T follicular helper cell (primary cell): ENCODE results near the gene SLC30A3.
"Not testable (repeated sequence)": the region's sequence is repeated elsewhere in the genome, so short reads cannot be mapped to it uniquely, and the experiment has no call there.

Experiments
- DNase-seq: peaks from one replicate; pipeline ENCODE4 v3.0.0-alpha.2; 2020; ENCODE audit warnings: low read depth

SLC30A3 gene

GRCh38 chr2:27284996-27285395 is 22.1 kb upstream of the SLC30A3 start:
- no peak for DNase-seq

DNA sequence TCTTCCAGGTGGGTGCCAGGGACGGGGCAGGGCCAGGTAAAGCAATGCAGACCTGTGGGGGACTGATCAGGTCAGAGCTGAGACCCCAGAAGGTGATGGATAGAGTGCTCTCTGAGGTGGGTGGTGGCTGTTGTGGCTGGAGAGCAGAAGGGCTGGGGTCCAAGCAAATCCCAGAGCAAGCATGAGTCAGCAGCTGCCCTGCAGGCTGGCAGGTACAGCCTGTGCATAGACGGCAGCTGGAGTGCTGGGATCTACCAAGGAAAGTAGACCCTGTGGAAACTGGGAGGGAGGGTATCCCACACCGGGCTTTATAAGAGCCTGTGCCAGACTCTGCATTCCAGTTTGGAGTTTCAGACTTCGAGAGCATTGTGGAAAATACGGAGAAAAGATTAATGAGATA is 20.0 kb upstream of the SLC30A3 start:
- DNase-seq, result no peak

GRCh38 chr2:27281855-27282559 is 19.2 kb upstream of the SLC30A3 start, which contains the start of gene TRIM54:
Gene TRIM54 (plus strand): TSS chr2:27282429. CDS start chr2:27282732, 303 bp downstream.
- DNase-seq, result no peak

GRCh38 chr2:27281442-27281841 is 18.6 kb upstream of the SLC30A3 start:
- DNase-seq, result no peak

DNA sequence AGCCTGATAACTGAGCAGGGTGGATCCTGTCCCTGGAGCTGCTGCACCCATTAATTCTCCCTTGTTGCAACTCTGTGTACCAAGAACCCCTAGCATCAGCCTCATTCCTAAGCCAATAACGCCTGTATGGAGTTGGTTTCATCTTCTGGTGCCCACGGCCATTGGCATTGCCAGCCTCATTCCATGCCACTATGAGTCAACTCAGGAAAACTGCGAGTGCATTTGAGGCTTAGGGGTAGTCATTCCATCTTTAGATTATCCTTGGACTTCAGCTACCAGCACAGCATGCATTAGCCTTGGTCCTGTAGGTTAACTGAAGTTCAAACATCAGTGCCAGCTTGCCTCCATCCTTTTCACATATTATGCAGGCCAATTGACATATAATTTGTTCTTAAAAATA is 18.0 kb upstream of the SLC30A3 start:
- no peak for DNase-seq

DNA sequence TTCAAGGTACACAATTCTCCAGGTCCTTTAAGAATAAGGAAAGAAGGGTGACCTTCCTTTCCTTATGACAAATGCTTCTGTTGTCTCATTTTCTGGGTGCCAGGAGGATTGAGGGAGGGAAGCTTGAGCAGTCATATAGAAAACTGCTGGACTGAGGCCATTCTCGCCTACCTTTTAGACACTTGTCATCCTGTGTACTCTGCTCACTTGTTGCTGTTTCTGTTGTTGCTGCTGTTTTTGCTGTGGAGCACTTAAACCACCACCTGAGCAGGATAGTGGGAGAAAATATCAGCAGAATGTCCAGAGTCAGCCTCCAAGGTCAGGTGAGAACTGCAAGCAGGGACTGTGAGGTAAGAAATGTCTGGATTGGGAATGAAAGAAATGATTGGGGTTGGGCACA is 15.2 kb upstream of the SLC30A3 start:
- no peak for DNase-seq

DNA sequence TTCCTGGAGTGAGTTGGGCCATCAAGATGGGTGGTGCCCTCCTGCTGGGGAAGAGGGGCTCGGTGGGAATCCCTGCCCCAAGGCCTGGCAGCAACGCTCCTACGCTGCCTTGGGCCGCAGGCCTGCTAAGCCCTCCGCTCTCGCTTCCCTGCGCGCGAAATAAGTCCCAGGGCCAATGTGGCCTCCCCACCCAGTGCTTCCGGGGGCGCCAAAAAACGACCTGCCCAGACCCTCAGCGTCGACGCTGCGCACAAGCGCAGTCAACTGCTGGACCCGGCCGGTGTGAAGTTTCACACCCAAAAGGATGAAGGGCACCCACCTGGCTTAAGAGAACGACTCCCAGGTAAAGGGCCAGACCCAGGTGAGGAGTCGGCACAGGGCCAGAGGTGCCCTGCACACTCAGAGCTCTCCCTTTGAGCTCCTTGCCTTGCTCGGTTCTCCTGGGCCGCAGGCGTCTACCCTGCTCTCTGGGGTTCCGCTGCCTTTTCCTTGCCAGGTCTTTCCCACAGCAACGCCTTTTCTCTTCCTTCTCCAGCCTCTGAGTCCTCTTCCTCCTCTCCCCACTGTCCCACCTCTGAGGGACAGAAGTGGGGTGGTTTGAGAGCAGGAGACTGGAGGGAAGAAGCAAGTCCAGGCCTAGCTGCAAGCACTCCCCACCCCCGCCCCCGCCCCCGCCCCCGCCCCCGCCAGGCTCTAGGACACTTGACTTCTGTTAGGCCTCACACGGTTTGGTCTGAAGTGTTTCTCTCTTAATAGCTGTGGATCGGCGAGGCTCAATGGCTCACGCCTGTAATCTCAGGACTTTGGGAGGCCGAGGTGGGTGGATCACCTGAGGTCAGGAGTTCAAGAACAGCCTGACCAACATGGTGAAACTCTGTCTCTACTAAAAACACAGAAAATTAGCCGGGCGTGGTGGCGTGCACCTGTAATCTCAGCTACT is 12.6 kb upstream of the SLC30A3 start, which contains the start of gene DNAJC5G:
Gene DNAJC5G, plus strand, starts transcription at position 223 of the 940 bp plus-strand sequence. CDS start 1,296 bp downstream, outside the sequence.
- no peak for DNase-seq

- not testable (repeated sequence) for DNase-seq
These were observed 10.0 kb upstream of the SLC30A3 start for GRCh38 chr2:27272537-27273522.

DNA sequence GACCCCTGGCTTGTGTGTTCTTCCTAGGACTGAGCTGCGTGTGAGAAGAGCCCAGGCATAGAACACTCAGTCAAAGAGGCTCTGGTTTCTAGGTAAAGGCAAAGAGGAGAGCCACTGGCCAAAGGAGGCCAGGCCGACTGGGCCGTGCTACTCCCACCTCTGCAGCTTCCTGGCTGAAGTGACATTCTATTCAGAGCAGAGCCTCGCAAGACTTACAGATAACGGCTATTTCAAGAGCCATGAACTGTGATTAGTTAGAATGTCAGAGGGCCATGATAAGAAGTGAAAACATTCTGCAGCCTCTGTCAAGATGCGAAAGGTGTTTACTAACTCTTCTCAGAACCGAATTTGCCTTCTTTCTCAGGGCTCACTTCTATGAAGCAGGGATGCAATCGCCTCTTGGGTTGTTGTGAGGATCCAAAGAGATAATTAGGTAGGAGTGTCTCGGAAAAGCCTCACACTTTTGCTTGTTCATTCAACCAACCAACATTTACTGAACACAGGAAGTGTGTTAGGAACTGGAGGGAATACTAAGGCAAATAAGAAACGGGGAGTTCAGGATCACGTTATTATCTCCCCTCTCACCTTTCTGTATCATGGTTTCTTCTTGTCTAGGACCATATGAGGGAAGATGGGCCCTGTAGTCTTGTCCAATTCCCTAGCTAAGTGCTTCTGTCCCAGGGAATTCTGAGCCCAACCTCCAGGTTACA is 8.9 kb upstream of the SLC30A3 start:
- no peak for DNase-seq

DNA sequence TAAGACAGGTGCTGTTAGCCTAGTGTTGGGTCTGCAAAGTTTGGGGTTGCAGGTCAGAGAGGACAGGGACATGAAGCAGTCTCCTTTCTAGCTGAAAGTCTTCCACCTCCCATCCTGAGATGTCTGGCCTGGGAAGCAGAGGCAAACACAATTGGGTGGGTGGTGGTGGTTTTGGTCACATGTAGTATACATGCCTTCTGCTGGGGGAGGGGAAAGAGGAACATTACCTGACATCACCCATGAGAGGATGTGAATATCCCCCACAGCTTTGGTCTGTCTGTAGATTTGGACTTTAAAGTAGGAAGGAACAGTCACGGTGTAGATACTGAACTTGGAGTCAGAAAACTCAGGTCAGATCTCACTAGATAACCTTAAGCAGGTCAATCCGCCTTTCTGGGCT is 7.8 kb upstream of the SLC30A3 start:
- DNase-seq, result no peak

DNA sequence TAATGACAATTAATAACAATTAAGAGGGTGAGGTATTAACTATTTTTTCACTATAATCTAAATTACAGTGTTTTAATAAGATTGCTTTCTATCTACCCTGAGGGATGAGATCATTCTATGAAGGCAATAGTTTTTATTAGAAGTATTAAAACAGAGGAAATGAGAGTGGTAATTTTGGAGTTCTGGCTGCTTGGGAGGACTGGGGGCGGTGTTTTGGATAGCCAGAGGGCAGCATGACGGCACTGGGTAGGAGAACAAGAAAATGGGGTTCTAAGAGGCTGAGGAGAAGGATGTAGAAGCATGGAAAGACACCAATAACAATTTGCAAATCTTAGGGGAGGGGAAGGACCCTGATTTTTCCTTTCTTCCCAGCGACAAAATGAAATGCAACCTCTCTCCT is 7.3 kb upstream of the SLC30A3 start:
- no peak for DNase-seq

- not testable (repeated sequence) for DNase-seq
These were observed 5.4 kb upstream of the SLC30A3 start for GRCh38 chr2:27268296-27268695.

GRCh38 chr2:27265536-27265870 is 2.7 kb upstream of the SLC30A3 start:
- DNase-seq, result no peak

GRCh38 chr2:27264753-27265535 is 2.1 kb upstream of the SLC30A3 start:
- DNase-seq, result peak; percentile 53

- DNase-seq, result no peak
These were observed 1.5 kb upstream of the SLC30A3 start for GRCh38 chr2:27264253-27264752.

DNA sequence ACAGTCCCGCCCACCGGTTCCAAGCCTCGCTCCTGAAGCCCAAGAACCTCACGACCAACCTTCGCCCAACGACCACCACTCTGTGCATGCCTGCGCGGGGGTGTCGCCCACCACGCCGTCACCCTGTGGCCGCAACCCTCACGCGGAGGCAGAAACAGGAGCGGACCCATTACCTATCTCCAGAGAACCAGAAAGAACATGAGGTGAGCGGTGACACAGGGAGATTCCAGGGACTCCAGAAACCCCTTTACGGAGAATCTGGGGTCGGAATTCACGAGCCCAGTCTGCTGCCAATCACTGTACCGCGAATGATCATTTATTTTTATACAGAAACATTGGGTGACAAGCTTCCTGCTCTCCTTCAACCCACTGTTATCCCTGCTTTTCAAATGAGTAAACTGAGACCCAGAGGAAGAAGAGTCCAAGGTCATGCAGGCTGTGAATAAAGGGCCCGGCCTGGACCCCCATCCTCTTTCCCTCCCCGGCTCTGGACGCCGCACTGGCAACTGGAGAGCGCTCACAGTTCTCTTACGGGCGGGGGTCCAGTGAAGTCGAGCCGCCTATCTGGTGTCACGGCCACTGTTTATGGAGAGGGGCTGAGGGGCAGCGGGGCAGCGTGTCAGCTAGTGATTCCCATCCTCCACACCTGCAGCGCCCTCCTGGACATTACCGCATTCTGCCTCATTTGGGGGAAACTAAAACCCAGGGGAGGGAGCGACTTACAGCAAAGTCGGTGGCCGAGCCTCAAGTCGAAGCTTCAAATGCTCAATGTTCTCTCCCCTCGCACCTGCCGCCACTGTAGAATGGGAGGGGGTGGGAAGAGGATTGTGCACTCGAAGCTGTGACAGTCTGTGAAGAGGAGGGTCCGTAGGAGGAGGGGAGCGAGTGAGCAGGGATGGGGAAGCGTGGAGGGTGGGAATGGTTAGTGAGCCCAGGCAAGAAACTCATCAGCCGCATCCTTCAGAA is 723 bp upstream of the SLC30A3 start:
- DNase-seq, result no peak

GRCh38 chr2:27261926-27262298 is 935 bp downstream of the SLC30A3 start:
- DNase-seq, result no peak

GRCh38 chr2:27261241-27261925 is 1.5 kb downstream of the SLC30A3 start:
- no peak for DNase-seq
